Myocyte (in vitro differentiated cells): ENCODE results near the gene PTPRN2. TPM values are rescaled to one million over a fixed set of nuclear protein-coding genes. Genes with fewer than 3 reads are reported as not detected.
"Not testable (repeated sequence)": the region's sequence is repeated elsewhere in the genome, so short reads cannot be mapped to it uniquely, and the experiment has no call there.

Experiments
- DNase-seq: peaks from one replicate; pipeline ENCODE4 v3.0.0-alpha.2; 2012; ENCODE audit warnings: low read depth
- total RNA-seq: library from RNA; depleted of rRNA; stranded (reverse); fragments of >200 nt; gene quantifications from 2 replicates; pipeline ENCODE4 v1.2.3, GENCODE V29; 2014

The PTPRN2 gene
- total RNA-seq, 1 donor from 2014 or later = 0.24 TPM

DNA sequence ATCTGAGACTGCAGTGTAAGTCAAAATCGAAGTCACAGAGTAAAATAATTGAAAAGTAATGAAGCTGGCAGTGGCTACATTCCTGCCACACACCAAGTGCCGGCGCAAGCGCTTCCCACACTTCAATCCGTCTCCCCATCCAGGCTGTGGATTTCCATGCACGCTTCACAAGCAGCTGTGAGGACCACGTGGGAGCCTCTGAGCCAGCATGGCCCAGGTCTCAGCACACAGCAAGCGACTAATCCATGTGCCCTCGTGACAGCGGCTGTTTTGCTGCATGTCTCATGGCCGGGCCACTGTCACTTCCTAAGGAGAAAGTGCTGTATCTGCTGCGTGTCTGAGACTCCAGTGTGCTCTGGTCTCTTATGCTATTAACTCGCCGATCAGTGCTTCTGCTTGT is 683.9 kb downstream of the PTPRN2 start:
- no peak for DNase-seq

DNA sequence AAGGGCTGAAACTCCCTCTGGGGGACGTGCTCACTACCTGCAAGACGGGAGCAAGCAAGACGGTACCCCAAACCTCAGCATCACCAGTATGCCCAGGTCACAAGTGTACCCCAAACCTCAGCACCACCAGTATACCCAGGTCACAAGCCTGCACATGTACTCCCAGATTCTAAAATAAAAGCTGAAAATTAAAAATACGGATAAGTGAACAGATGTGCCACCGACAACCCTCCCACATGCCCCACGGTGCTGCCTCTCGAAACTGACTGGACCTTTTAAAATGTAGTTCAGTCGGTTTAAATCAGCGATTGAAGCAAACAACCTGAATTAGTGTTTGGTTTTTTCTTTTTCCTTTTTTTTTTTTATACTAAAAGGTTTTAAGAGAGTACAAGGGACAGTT is 684.3 kb downstream of the PTPRN2 start:
- DNase-seq = no peak

DNA sequence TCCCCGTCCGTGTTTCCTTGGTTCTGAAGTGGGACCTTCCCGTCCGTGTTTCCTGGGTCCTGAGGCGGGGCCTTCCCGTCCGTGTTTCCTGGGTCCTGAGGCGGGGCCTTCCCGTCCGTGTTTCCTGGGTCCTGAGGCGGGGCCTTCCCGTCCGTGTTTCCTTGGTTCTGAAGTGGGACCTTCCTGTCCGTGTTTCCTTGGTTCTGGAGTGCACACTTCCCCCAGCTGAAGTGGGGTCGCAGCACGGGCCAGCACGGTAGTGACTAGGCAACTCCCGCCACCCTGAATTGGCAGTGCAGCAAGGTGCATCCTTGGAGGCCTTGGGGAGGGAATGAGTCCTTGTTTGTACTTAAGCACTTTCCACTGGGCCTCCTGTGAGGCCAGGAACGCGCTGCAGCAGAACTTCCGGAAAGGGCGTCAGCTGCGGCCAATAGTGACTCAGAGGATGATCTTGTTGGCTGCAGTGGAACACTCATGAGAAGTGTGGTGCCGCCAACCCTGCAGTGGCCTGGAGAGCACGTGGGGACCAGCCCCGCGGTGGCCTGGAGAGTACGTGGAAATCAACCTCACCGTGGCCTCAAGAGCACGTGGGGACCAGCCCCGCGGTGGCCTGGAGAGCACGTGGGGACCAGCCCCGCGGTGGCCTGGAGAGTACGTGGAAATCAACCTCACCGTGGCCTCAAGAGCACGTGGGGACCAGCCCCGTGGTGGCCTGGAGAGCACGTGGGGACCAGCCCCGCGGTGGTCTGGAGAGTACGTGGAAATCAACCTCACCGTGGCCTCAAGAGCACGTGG is 685.6 kb downstream of the PTPRN2 start:
- not testable (repeated sequence) for DNase-seq

DNA sequence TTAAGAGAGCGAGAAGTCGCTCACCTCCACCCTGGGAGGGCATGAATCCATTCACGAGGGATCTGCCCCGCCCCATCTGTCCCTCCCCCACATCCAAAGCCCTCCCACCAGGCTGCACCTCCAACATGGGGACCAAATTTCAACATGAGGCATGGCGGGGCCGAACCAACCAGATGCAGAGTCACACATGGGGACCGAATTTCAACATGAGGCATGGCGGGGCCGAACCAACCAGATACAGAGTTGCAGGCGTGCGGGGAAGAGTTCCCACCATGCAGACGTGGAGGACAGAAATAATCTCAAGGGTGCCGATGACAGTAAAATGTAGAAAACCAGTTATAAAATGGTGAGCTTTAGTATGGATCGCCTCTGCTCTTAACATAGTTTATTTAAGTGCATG is 686.5 kb downstream of the PTPRN2 start:
- no peak for DNase-seq

DNA sequence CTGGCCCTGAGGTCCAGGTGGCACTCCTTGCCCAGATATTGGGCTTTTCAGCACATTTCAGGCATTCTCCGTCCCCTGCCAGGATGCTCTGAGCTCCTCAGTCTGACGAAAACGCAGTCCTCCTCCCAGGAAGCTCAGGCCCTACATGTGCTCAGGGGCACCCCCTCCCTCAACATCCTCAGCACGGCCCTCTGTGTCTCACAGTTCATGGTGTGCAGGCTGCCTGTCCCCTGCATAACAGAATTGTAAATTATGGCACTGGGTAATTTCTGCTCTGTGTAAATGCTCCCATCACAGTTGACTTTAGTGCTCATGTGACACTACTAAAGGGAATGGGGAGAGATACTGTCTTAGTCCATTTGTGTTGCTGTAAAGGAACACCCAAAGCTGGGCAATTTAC is 687.1 kb downstream of the PTPRN2 start:
- DNase-seq = no peak

DNA sequence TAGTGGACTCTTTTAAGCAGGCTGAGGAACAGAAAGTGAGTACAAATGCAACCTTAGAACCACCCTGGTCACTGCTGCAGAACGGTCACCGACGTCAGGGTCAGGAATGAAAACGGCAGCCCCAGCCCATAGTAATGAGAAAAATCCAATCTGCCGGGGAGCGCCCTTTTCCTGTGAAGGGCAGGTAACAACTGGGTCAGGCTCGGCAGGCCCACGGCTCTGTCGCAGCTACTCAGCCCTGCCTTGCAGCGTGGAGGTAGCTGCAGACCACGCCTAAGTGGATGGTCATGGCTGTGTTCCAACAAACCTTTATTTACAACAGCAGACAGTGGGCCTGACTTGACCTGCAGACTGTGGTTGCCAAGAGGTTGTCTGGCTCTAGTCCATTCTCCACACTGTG is 687.6 kb downstream of the PTPRN2 start:
- DNase-seq = no peak

DNA sequence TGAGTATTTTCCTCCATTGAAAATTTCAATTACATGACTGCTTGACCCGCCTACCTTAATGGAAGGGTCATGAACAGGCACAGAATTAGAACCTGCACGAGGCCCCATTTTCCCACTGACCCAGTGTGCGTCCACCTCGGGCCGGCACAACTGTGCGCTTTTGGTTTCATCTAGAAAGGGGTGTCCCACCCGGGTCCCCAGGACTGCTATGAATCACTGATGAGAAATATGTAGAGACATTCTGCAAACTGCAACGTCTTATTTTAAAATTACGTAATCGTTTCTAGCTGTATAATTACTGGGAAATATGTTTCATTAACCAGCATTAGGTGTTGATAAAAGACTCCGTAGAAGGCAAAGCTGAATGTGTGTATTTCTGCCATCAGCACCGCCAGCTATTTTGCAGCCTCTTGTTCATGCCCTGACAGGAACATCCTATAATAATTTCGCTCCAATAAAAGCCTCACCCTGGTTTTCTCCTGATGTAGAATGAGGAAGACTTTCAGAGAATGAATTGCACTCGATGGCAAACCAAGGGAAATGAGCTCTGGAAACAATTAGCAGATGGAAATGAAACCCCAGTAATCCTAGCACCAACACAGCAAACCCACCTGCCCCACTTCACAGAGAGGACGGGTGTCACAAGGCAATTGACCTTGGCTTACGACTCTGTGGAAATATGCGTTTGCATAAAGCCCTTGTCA is 688.7 kb downstream of the PTPRN2 start:
- DNase-seq = no peak

DNA sequence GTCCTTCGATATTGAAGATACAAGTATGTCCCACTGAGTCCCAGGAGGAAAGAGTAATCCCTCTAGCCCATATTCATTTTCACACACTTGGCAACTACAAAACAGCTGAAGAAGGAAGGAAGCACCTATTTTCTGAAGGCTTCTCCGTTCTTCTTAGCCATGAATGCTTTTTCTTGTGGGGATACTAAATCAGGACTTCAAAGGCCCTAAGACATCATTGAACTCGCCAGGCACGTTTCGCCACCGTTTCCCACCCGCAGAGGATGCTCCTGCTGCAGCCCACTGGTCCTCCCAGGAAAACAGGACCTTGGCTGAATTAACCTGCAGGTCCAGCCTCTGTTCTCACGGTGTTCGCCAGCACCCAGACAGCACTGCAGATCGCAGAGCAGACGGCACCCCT is 689.4 kb downstream of the PTPRN2 start:
- no peak for DNase-seq

DNA sequence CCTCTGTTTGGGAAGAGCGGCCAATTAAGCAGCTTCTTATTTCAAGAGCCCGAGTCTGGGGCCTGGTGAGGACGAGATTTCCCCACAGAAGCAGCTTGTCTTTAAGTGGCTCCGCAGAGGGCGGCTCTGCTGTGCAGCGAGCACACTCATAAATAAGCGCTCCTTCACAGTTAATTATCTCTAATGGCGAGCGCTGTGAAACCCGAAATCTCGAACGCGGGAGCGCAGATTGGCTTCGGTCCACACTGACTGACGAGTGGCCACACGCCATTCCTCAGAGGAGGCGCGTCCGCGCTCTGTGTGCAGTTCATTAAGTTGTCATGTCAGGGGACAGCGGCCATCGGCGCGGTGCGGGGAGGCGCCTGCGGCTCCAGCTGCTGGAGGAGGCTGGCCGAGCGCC is 689.9 kb downstream of the PTPRN2 start:
- DNase-seq = no peak

DNA sequence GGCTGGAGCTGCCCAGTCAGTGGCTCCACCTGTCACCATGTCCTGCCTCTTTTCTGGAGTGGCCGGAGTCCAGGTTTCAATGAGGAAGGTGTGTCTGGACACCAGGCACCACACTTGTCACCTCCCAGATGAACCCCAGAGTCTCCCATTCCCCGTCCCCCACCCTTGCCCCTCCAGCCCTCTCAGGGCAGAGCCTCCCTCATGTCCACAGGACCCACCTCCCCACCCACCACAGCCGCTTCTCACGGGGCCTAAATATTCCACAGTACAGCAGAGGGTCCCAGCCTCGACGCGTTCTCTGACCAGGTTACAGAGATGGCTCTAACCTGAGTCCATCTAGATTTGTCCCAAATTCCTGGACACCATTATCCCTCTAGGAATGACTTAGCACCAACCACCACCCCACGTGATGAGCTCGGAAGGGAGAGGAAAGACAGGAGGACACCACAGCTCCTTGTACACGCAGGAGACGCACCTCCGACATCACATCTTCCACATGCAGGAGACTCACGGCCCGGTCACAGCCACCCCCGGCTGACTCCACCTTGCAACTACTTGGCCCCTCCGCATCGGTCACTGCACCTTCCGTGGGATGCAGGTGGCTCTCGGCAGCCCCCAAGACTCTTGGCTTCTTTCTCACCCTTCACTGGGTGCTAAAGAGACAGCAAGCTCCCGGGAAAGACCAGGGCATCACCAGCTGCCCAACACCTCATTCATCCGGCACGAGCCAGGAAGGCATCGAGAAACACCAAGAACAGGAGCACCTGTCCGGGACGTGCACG is 690.7 kb downstream of the PTPRN2 start:
- DNase-seq = no peak

DNA sequence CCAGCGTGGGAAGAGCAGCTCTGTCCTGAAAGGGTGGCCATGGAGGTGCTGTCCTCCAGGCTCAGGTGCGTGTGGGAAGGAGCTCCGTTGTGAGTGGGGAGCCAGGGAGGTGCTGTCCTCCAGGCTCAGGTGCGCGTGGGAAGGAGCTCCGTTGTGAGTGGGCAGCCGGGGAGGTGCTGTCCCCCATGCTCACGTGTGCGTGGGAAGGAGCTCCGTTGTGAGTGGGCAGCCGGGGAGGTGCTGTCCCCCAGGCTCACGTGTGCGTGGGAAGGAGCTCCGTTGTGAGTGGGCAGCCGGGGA is 691.3 kb downstream of the PTPRN2 start:
- DNase-seq = not testable (repeated sequence)

DNA sequence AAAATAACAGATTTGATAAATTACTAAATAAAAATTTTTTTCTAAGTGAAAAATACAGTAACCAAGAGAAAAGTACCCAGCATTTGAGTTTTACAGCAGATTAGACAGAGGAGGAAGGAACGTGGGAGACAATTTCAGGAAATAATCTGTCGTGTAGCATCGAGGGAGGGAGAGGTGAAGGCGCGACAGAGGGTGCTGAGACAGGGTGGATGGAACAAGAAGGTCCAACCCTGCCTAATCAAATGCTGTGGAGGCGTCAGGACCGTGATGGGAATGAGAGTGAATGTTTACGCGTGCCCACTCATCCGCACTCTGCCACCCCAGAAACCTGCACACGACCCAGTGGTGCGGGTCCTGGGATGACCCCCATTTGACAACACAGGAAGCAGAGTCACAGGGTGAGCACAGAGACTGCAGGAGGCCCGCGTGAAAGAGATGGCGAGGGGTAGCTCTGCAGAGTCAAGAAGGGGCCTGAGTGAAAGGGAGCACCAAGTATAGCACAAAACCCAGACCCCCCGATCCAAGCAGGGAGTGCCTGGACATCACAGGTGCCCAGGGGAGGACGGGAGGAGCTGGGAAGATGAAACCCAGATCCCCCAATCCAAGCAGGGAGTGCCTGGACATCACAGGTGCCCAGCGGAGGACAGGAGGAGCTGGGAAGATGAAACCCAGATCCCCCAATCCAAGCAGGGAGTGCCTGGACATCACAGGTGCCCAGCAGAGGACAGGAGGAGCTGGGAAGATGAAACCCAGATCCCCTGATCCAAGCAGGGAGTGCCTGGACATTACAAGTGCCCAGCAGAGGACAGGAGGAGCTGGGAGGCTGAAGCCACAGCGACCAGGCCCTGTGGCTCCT is 691.9 kb downstream of the PTPRN2 start:
- DNase-seq = no peak

DNA sequence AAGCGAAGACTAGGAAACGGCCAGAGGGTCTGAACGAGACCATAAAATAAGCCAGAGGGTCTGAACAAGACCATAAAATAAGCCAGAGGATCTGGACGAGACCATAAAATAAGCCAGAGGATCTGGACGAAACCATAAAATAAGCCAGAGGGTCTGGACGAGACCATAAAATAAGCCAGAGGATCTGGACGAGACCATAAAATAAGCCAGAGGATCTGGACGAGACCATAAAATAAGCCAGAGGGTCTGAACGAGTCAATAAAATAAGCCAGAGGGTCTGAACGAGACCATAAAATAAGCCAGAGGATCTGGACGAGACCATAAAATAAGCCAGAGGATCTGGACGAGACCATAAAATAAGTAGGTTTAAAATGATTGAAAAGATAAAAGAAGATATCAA is 692.5 kb downstream of the PTPRN2 start:
- DNase-seq = not testable (repeated sequence)

DNA sequence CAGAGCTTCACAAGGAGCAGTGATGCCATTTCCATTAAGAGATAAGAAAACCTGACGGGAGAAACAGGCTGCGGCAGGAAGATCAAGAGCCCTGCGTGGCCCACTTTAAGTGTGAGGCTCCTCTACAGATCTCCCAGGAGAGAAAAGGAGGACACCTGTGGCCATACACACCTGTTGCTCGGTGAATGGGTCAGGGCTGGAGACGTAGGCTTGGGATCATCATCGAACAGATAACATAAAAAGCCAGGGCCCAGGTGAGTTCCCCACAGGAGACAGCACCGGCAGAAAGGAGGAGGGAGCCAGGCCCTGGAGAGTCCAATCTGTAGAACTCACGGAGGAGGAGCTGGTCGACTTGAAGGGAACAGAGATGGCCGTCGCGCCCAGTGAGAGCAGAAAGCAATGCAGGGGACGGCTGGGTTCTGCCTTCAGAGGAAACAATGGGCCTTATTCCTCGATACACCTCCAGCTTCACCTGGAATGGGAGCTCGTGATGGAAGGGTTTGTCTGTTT is 694.0 kb downstream of the PTPRN2 start:
- DNase-seq = no peak

DNA sequence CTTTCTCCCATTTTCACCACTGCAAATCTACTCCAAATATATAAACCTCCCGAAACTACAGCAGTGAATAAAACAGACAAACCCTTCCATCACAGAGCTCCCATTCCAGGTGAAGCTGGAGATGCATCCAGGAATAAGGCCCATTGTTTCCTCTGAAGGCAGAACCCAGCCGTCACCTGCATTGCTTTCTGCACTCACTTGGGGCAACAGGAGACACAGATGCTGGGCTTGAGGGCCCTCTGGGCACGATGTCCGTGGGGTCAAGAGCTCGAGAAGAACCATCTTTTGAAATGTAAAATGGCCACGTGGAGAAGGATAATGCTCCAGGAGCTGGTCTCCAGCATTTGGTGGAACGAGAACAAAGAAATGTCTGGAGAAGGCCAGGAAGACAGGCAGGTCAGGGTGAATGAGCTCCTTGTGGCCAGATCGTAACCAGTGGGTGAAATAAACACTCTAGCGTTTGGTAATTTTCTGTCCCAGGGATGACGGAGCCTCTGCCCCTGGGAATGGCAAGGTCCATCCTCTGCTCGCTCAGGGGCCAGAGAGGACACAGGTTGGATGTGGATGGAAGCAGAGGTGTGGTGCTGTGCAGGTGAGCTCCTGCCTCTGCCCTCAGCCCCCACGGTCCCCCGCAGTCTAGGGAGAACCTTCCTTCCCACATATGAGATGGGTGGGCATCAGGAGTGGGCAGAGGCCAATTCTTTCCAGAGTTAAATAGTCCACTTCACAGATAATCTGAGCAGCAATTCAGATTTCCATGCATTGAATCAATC is 694.7 kb downstream of the PTPRN2 start:
- no peak for DNase-seq

DNA sequence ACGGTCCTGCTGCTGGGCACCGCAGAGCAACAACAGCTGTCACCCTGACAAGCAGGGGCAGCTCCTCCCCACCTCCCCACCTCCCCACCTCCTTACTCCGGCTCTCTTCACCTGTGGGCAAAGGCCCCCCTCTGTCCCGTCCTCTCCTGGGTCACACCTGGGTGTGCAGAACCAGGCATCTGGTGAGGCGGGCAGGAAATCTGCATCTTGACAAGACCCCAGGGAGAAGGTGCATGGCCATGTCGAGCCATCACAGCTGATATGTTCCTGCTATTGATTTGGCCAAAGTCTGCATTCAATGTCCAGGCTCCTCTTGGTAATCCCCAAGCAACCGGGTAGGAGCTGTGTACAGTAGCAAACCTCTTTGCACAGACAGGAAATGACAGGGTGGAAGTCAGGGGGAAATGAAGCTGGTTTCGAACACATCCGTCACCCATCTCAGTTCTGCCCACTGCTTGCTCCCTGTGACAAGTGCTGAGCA is 696.7 kb downstream of the PTPRN2 start:
- DNase-seq = no peak

DNA sequence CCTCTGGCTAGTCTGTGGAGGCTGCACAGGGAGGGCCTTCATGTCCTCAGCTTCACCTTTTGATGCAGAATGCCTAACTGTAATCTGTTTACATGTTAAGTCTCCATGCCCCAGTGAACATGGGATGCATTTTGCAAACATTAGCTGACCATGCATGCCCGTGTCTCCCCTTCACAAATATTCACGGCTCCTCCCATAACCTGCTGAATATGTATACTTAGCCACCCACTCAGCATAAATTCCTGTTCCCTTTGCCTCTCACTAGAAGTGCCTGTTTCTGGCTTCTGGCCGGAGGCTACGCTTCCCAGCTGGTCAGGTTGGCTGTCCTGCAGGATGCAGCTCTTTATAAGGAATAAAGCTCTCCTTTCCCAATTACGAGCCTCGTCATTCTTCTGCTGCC is 698.1 kb downstream of the PTPRN2 start:
- no peak for DNase-seq

DNA sequence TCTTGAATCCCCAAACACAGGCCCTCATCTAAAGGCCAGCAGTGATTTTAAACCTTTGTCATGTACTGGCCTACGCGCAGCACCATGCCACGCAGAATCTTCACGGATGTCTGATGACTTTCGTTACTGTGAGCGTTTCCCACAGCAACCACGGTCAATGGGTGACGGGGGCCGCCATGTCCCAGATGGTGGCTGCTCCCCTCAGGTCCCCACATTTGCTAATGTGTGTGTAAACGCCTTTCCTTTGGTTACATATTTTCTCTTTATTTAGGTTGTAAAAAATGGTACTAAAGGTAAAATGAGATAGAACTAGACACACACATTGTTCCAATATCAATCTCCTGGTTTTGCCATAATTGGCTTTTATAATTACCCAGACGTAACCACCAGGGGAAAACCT is 699.0 kb downstream of the PTPRN2 start:
- DNase-seq = no peak

DNA sequence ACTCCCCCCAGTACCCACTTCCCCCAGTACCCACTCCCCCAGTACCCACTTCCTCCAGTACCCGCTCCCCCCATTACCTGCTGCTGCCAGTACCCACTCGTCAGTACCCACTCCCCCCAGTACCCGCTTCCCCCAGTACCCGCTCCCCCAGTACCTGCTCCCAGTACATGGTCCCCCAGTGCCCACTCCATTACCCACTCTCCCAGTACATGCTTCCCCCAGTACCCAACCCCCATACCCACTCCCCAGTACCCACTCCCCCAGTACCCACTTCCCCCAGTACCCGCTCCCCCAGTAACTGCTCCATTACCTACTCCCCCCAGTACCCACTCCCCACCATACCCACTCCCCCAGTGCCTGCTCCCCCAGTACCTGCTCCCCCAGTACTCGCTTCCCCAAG is 700.2 kb downstream of the PTPRN2 start:
- no peak for DNase-seq

DNA sequence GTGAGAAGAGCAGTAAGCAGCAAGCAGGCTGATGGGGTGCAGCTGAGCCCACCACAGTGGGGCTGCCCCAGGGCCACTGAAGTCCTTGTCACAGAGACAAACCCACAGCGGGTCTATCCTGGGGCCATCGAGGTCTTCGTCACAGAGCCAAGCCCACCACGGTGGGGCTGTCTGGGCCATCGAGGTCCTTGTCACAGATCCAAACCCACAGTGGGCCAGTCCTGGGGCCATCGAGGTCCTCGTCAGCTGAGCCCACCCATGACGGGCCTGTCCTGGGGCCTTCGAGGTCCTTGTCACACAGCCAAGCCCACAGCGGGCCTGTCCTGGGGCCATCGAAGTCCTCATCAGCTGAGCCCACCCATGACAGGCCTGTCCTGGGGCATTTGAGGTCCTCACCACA is 700.9 kb downstream of the PTPRN2 start:
- DNase-seq = no peak
